Sciatic nerve (tissue), 2 donors: Measurements from ENCODE around the gene OR11L1. TPM values are rescaled to one million over a fixed set of nuclear protein-coding genes. Genes with fewer than 3 reads are reported as not detected.

ENCODE experiments used
- ATAC-seq: fragments of 200-7000 bp; cut with Tn5 transposase; one replicate; pipeline ENCODE4 v1.9.1; 2020; ENCODE audit warnings: mild to moderate bottlenecking, moderate library complexity
- DNase-seq: peaks from one replicate; pipeline ENCODE4 v3.0.0-alpha.2; 2020; ENCODE audit warnings: low spot score
- intact Hi-C: fragments of 100-400 bp; cut with DNase I; formaldehyde crosslinking; loops from one replicate; pipeline ENCODE4 v1.14.2; 2022
- total RNA-seq: library from RNA; stranded (reverse); fragmentation: NEBNext Ultra II Directional; extraction: Animal tissue kit (Norgen Biotek cat#: 25700); gene quantifications from one replicate; pipeline ENCODE4 v1.2.1, GENCODE V29; 2021
- donor health status: DM: no; HTN: no; CAD: no.
- donor health status: DM: no; HTN: no; CAD: no.

The OR11L1 gene
- total RNA-seq, 1 donor from 2014 or later: not detected

DNA sequence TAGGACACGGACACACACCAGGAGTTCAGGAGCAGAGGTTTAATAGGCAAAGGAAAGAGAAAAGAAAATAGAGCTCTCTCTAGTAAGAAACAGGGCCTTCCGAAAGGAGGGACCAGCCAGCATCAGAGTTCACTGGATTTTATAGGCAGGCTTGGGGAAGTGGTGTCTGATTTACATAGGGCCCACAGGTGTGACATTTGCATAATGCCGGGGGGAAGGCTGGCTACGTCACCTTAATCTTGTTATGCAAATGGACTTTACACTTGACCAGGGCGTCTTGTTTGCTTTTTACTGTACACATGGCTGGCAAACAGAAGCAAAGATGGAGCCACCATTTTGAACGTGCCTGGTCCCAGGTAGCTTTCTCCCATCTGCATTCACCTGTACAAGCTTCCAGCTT lies 17.7 kb downstream of the OR11L1 start, which contains the start of gene OR14A16:
TSS of gene OR14A16 (minus strand) at position 97 of the 400 bp plus-strand sequence. CDS start 8,390 bp downstream, outside the sequence.
- DNase-seq (no peak), ATAC-seq (no peak)
- intact Hi-C loops: no loop called here

DNA sequence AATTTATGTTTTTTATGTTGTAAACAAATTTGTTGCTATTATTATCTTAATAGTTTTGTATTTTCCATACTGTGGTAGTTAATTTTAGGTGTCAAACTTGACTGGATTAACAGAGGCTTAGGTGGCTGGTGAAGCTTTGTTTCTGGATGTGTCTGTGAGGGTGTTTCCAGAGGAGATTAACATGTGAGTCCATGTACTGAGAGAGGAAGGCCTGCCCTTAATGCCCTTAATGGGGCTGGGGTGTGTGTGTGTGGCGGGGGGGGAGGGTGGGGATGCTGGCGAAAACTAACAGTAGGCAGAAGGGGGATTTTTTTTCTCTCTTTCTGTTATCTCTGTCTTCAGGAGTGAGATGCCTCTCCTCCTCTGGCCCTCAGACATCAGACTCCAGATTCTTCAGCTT lies 19.6 kb downstream of the OR11L1 start:
- ATAC-seq (no peak), DNase-seq (no peak)
- intact Hi-C loops: no loop called here

DNA sequence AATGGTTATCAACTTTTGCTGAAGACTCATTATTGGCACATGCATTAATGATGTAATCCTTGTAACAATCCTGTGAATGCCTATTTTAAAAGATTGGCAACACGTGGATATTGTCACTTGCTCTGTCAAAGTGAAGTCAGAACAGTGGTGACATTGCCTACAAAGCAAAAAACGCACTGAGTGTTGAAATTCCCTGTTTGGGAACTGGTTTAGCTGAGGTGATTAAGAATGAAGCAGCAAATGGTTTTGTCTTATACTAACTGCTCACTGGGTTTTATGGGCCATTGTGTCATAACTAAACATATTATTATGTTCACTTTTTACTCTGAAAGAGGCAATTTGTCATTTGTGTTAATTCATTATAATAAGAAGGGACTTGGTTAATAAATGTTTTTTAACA lies 29.1 kb downstream of the OR11L1 start:
- DNase-seq: no peak
- intact Hi-C loops: no loop called here
- ATAC-seq: no peak

DNA sequence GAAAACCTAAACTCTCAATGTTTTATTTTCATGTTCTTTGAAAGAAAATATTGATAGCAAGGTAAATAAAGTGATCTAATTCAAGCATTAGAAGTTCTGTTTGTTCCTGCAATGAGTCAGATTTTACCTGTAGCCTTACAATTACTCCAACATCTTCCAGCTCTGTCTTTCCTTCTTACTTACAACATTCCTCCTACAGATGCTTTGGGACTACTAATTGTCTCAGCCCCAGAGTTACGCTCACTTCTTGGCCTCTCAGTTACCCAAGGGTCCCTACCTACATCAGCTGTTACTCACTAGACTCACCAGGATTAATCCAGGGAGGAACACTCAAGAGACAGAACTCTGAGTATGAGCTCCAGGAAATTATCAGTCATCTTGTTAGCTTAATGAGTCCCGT lies 44.2 kb downstream of the OR11L1 start:
- no peak for ATAC-seq
- DNase-seq: no peak
- intact Hi-C loops: loop anchor here (1.0 kb wide), 1 partner anchor 22 kb away; no protein-coding TSS in a partner anchor

Other genes starting within 250 kb of the OR11L1 start
- not detected for gene OR2G3, start 236.3 kb downstream of the OR11L1 start, total RNA-seq
- gene OR13G1, start 162.2 kb downstream of the OR11L1 start, total RNA-seq: not detected
- gene OR6F1, start 125.2 kb downstream of the OR11L1 start, total RNA-seq: not detected
- not detected for gene OR14K1, start 103.3 kb downstream of the OR11L1 start, total RNA-seq
- not detected for gene OR14A2, start 93.8 kb downstream of the OR11L1 start, total RNA-seq
- not detected for gene OR1C1, start 81.3 kb downstream of the OR11L1 start, total RNA-seq
- gene OR14A16, start 17.8 kb downstream of the OR11L1 start, total RNA-seq: not detected
- gene TRIM58, start 15.3 kb upstream of the OR11L1 start, total RNA-seq: 22.9 TPM
- gene OR2W3, start 53.7 kb upstream of the OR11L1 start, total RNA-seq: 6.3 TPM
- 0.40 TPM for gene OR2T8, start 78.4 kb upstream of the OR11L1 start, total RNA-seq
- 0.22 TPM for gene OR2AJ1, start 83.0 kb upstream of the OR11L1 start, total RNA-seq
- 0.53 TPM for gene OR2L8, start 107.0 kb upstream of the OR11L1 start, total RNA-seq
- not detected for gene OR2AK2, start 123.3 kb upstream of the OR11L1 start, total RNA-seq
- not detected for gene OR2L5, start 171.8 kb upstream of the OR11L1 start, total RNA-seq
- 0.53 TPM for gene OR2L2, start 188.2 kb upstream of the OR11L1 start, total RNA-seq
- gene OR2L3, start 204.9 kb upstream of the OR11L1 start, total RNA-seq: 0.13 TPM